Activated B cell treated with CpG ODN at 0.5 μM for 24 hours (primary cell): ENCODE measurements around the gene SSR1. TPM values are rescaled to one million over a fixed set of nuclear protein-coding genes. Genes with fewer than 3 reads are reported as not detected.
"Not testable (repeated sequence)": the region's sequence is repeated elsewhere in the genome, so short reads cannot be mapped to it uniquely, and the experiment has no call there.

Source experiments
- ATAC-seq: fragments of 200-7000 bp; cut with Tn5 transposase; one replicate; pipeline ENCODE4 v1.10.0; 2021; ENCODE audit warnings: low read depth, mild to moderate bottlenecking, moderate library complexity
- CTCF ChIA-PET: fragments of 350-600 bp; sonication (Branson Sonifier 250); formaldehyde crosslinking; loops from one replicate; lab custom pipeline; 2021; ENCODE audit warnings: antibody characterized with exemption; lab: Charles Lee
- POLR2A ChIA-PET: fragments of 350-600 bp; sonication (Branson Sonifier 250); formaldehyde crosslinking; loops from one replicate; lab custom pipeline; 2021; ENCODE audit warnings: antibody characterized with exemption; lab: Charles Lee
- DNase-seq: peaks from one replicate; pipeline ENCODE4 v3.0.0; 2022
- H3K27ac Mint-ChIP-seq: one replicate; pipeline ENCODE4 v1.8.0; 2020; ENCODE audit warnings: mixed read lengths
- H3K27me3 Mint-ChIP-seq: one replicate; pipeline ENCODE4 v1.8.0; 2021; ENCODE audit warnings: mixed read lengths
- H3K36me3 Mint-ChIP-seq: one replicate; pipeline ENCODE4 v1.8.0; 2021; ENCODE audit warnings: low read depth, mixed read lengths
- H3K4me1 Mint-ChIP-seq: one replicate; pipeline ENCODE4 v1.8.0; 2021; ENCODE audit warnings: mixed read lengths
- H3K4me3 Mint-ChIP-seq: one replicate; pipeline ENCODE4 v1.8.0; 2020; ENCODE audit warnings: mild to moderate bottlenecking, mixed read lengths
- H3K9me3 Mint-ChIP-seq: one replicate; pipeline ENCODE4 v1.8.0; 2020; ENCODE audit warnings: mixed read lengths
- CTCF ChIP-seq: fragments of 200-600 bp; IDR thresholded peaks from one replicate; pipeline ENCODE4 v1.8.0; 2022; ENCODE audit warnings: antibody characterized with exemption, mild to moderate bottlenecking
- intact Hi-C: fragments of 100-400 bp; cut with micrococcal nuclease; formaldehyde crosslinking; loops from one replicate; pipeline ENCODE4 v1.15.1; 2024
- total RNA-seq: library from RNA; stranded (reverse); gene quantifications from 2 replicates; pipeline ENCODE4 v1.2.3, GENCODE V29; 2022

SSR1 gene
- total RNA-seq, 1 donor from 2014 or later: 86.7 TPM

- POLR2A ChIA-PET: no interaction called here
- Mint-ChIP-seq H3K27ac (no peak overlapping the region), H3K36me3 (no peaks in the 10 kb centered on the region), H3K4me3 (no peak overlapping the region), H3K4me1 (peaks cover 29% of the 10 kb centered on the region), H3K27me3 (peaks cover 7% of the 10 kb centered on the region), H3K9me3 (no peaks in the 10 kb centered on the region)
- CTCF ChIA-PET: no interaction called here
- no peak for TF ChIP-seq CTCF
- no peak for DNase-seq
- intact Hi-C loops: no loop called here
- no peak for ATAC-seq
Measured at GRCh38 chr6:7264041-7264440, 49.0 kb downstream of the SSR1 start.

GRCh38 chr6:7263519-7263805 lies 49.5 kb downstream of the SSR1 start:
- H3K27me3 Mint-ChIP-seq, DNase-seq, ATAC-seq, H3K4me3 Mint-ChIP-seq, intact Hi-C loops, H3K9me3 Mint-ChIP-seq, H3K27ac Mint-ChIP-seq, H3K36me3 Mint-ChIP-seq, CTCF ChIA-PET: not testable (repeated sequence)
- peaks cover 29% of the 10 kb centered on the region for H3K4me1 Mint-ChIP-seq
- POLR2A ChIA-PET: interaction anchor here (0.7 kb wide), 1 partner anchor 512 kb away, joined by 9 read pairs; no protein-coding TSS in a partner anchor

- no peak overlapping the region for H3K4me3 Mint-ChIP-seq
- no peak overlapping the region for H3K27ac Mint-ChIP-seq
- H3K4me1 Mint-ChIP-seq: peaks cover 34% of the 10 kb centered on the region
- ChIA-PET POLR2A (interaction anchor here (0.7 to 0.9 kb wide), 2 partner anchors 15 to 512 kb away, joined by 4 to 9 read pairs; no protein-coding TSS in a partner anchor), CTCF (interaction anchor here (2.7 kb wide), 1 partner anchor 13 kb away, joined by 11 read pairs; no protein-coding TSS in a partner anchor)
- intact Hi-C loops: no loop called here
- TF ChIP-seq CTCF: no peak
- peaks cover 5% of the 10 kb centered on the region for H3K27me3 Mint-ChIP-seq
- ATAC-seq (no peak), DNase-seq (no peak)
- H3K9me3 Mint-ChIP-seq: no peaks in the 10 kb centered on the region
- H3K36me3 Mint-ChIP-seq: no peaks in the 10 kb centered on the region
Measured at GRCh38 chr6:7262746-7263518, 50.1 kb downstream of the SSR1 start.

GRCh38 chr6:7261852-7262461 lies 51.0 kb downstream of the SSR1 start:
- no peak for ATAC-seq
- H3K36me3 Mint-ChIP-seq: no peaks in the 10 kb centered on the region
- ChIA-PET POLR2A (interaction anchor here (0.9 to 1.1 kb wide), 2 partner anchors 16 to 128 kb away, joined by 3 to 4 read pairs; partner anchors contain the start of genes CAGE1 and RIOK1), CTCF (interaction anchor here (2.7 kb wide), 1 partner anchor 14 kb away, joined by 11 read pairs; no protein-coding TSS in a partner anchor)
- no peak overlapping the region for H3K27ac Mint-ChIP-seq
- H3K9me3 Mint-ChIP-seq: no peaks in the 10 kb centered on the region
- DNase-seq: no peak
- no peak for TF ChIP-seq CTCF
- H3K27me3 Mint-ChIP-seq: peaks cover 5% of the 10 kb centered on the region
- intact Hi-C loops: no loop called here
- peak overlapping the region; percentile 90 for H3K4me3 Mint-ChIP-seq
- peaks cover 34% of the 10 kb centered on the region for H3K4me1 Mint-ChIP-seq

GRCh38 chr6:7261032-7261841 lies 51.8 kb downstream of the SSR1 start:
- intact Hi-C loops: no loop called here
- peak overlapping the region; percentile 12 for H3K27ac Mint-ChIP-seq
- CTCF ChIA-PET: interaction anchor here (2.7 kb wide), 1 partner anchor 15 kb away, joined by 11 read pairs; no protein-coding TSS in a partner anchor
- H3K4me1 Mint-ChIP-seq: peaks cover 34% of the 10 kb centered on the region
- ATAC-seq: peak; percentile 91
- H3K36me3 Mint-ChIP-seq: no peaks in the 10 kb centered on the region
- peak overlapping the region; percentile 90 for H3K4me3 Mint-ChIP-seq
- no peaks in the 10 kb centered on the region for H3K9me3 Mint-ChIP-seq
- POLR2A ChIA-PET: interaction anchor here (1.1 kb wide), 1 partner anchor 128 kb away, joined by 3 read pairs; the partner anchor contains the start of genes CAGE1 and RIOK1
- peak; percentile 36 for DNase-seq
- peaks cover 5% of the 10 kb centered on the region for H3K27me3 Mint-ChIP-seq
- no peak for TF ChIP-seq CTCF
